K562 (cell line): ENCODE results near the gene CHAF1A. TPM values are rescaled to one million over a fixed set of nuclear protein-coding genes. Genes with fewer than 3 reads are reported as not detected.

Experiments used
- ATAC-seq: fragments of 200-7000 bp; cut with Tn5 transposase; 3 replicates; pipeline ENCODE4 v1.9.1; 2020; ENCODE audit warnings: moderate library complexity
- BruUV-seq: library from RNA; stranded (reverse); fragments of 400-500 nt; replicated peaks from 2 replicates; lab custom pipeline; 2021; lab: Mats Ljungman, UMichigan
- CTCF ChIA-PET: fragments of 300-600 bp; formaldehyde crosslinking; extraction: SDS; loops from one replicate; lab custom pipeline; 2021; ENCODE audit warnings: low intra/inter-chr PET ratio; lab: Yijun Ruan, JAX
- POLR2A ChIA-PET: fragments of 300-600, 350-650 bp; sonication (Branson Sonifier 250); formaldehyde crosslinking; extraction: SDS; loops from one replicate; lab custom pipeline; 2021; ENCODE audit warnings: antibody characterized with exemption, inconsistent platforms; lab: Yijun Ruan, JAX
- DNase-seq, 4 experiments: peaks; one replicate each; pipeline versions ENCODE4 v3.0.0 to v3.0.0-alpha.2; 2011 to 2018; ENCODE audit warnings: low spot score in 3 of 4, mixed read lengths in 3 of 4; ENCODE audit errors: extremely low read depth in 1 of 4
- FAIRE-seq: peaks from 2 replicates; lab custom pipeline; 2011; peaks lifted over from hg19 to GRCh38; lab: Jason Lieb, UNC
- H2AFZ ChIP-seq: 2 replicates; pipeline ENCODE4 v1.6.0; 2011; ENCODE audit warnings: low read depth, low read length, control low read depth, inconsistent platforms
- H3K27ac ChIP-seq: fragments of 200-600 bp; 3 replicates; pipeline ENCODE4 v1.8.0; 2011; ENCODE audit warnings: low read depth, mild to moderate bottlenecking, control low read depth, inconsistent platforms, low read length, moderate library complexity, mixed read lengths; ENCODE audit errors: extremely low read depth
- H3K27me3 ChIP-seq, 2 experiments: fragments of 300-600 bp in 1 of 2; 2 replicates in 1 of 2; 3 replicates in 1 of 2; pipeline versions ENCODE4 v1.6.0 to v1.8.0; 2011; ENCODE audit warnings: inconsistent platforms in 2 of 2, low read length in 2 of 2, mild to moderate bottlenecking in 1 of 2, mixed read lengths in 1 of 2, moderate library complexity in 1 of 2; ENCODE audit not compliant: control insufficient read depth in 2 of 2, insufficient read depth in 2 of 2
- H3K36me3 ChIP-seq: fragments of 300-600 bp; 3 replicates; pipeline ENCODE4 v1.8.0; 2011; ENCODE audit warnings: mild to moderate bottlenecking, low read length, inconsistent platforms; ENCODE audit not compliant: control insufficient read depth, insufficient read depth
- H3K4me1 ChIP-seq, 2 experiments: fragments of 200-600 bp in 1 of 2; replicated peaks in 1 of 2; 2 replicates in 1 of 2; 3 replicates in 1 of 2; pipeline versions ENCODE4 v1.5.1 to v1.8.0; 2011; ENCODE audit warnings: inconsistent platforms in 2 of 2, low read length in 2 of 2, mild to moderate bottlenecking in 1 of 2, mixed read lengths in 1 of 2, moderate library complexity in 1 of 2; ENCODE audit not compliant: control insufficient read depth in 2 of 2, insufficient read depth in 2 of 2
- H3K4me2 ChIP-seq: 2 replicates; pipeline ENCODE4 v1.6.1; 2011; ENCODE audit warnings: low read length, control low read depth, inconsistent platforms, mixed read lengths; ENCODE audit not compliant: insufficient read depth
- H3K4me3 ChIP-seq: fragments of 200-600 bp; sonication (generic), shearing (Covaris generic); 2 replicates; pipeline ENCODE4 v1.5.1; 2016; ENCODE audit warnings: control low read depth, inconsistent platforms
- H3K79me2 ChIP-seq: fragments of 200-600 bp; 3 replicates; pipeline ENCODE4 v1.8.0; 2011; ENCODE audit warnings: low read length, inconsistent platforms; ENCODE audit not compliant: control insufficient read depth, insufficient read depth
- H3K9ac ChIP-seq, 2 experiments: 2 replicates each; pipeline versions ENCODE4 v1.6.0 to v1.6.1; 2011; ENCODE audit warnings: low read depth in 2 of 2, low read length in 2 of 2, control low read depth in 1 of 2, inconsistent platforms in 1 of 2, mild to moderate bottlenecking in 1 of 2, mixed read lengths in 1 of 2; ENCODE audit not compliant: insufficient read depth in 1 of 2
- H3K9me1 ChIP-seq: one replicate; pipeline ENCODE4 v1.6.0; 2011; ENCODE audit warnings: inconsistent platforms, mild to moderate bottlenecking, low read length, moderate library complexity; ENCODE audit not compliant: control insufficient read depth, insufficient read depth
- H3K9me3 ChIP-seq: replicated peaks from 2 replicates; pipeline ENCODE4 v1.5.1; 2011; ENCODE audit warnings: low read depth, low read length, inconsistent platforms; ENCODE audit not compliant: control insufficient read depth, insufficient read depth
- H4K20me1 ChIP-seq: replicated peaks from 2 replicates; pipeline ENCODE4 v1.6.1; 2011; ENCODE audit warnings: low read length, inconsistent platforms, mixed read lengths; ENCODE audit not compliant: control insufficient read depth, insufficient read depth
- ARID2 ChIP-seq: fragments of 450-650 bp; IDR thresholded peaks from 2 replicates; pipeline ENCODE4 v1.6.1; 2017; ENCODE audit warnings: antibody characterized with exemption, mild to moderate bottlenecking
- POLR2AphosphoS2 ChIP-seq: IDR thresholded peaks from 2 replicates; pipeline ENCODE4 v1.6.1; 2012; ENCODE audit warnings: low read length, improper control_type of control experiment
- POLR2G ChIP-seq: fragments of 200-400 bp; formaldehyde crosslinking; IDR thresholded peaks from 2 replicates; pipeline ENCODE4 v1.6.1; 2017; ENCODE audit warnings: low read depth, mild to moderate bottlenecking, antibody characterized with exemption, low read length, moderate library complexity
- RBM22 ChIP-seq: fragments of 200-400 bp; formaldehyde crosslinking; IDR thresholded peaks from 2 replicates; pipeline ENCODE4 v1.6.1; 2018; ENCODE audit warnings: low read length, low read depth; ENCODE audit not compliant: poor library complexity, severe bottlenecking
- WGBS: fragments of 100-300 bp; shearing (Covaris generic); methylation state at CpG from one replicate; pipeline ENCODE4 v1.1.6; 2016; ENCODE audit warnings: low coverage, mixed read lengths; ENCODE audit not compliant: insufficient coverage; ENCODE audit errors: missing lambda C conversion rate; 5-methylcytosine and 5-hydroxymethylcytosine counted together
- in situ Hi-C: fragments of 300-500 bp; cut with MboI; formaldehyde crosslinking; loops from 4 replicates; pipeline ENCODE4 v1.15.0; 2018; ENCODE audit warnings: inconsistent platforms, mixed read lengths
- intact Hi-C: fragments of 100-400 bp; cut with micrococcal nuclease; formaldehyde crosslinking; loops from 2 replicates; pipeline ENCODE4 v1.14.2; 2022
- polyA plus RNA-seq, 8 experiments: library from polyadenylated mRNA; depleted of rRNA in 4 of 8; stranded (reverse) in 5 of 8; unstranded in 3 of 8; fragments of >200 nt; fragmentation: Nextera tagmentation in 2 of 8; fragmentation: Illumina TruSeq in 1 of 8; extraction: Ambion mirVana in 2 of 8; extraction: Trizol in 1 of 8; gene quantifications; 2 replicates each; pipeline versions ENCODE4 v1.2.1 to v1.2.3, GENCODE V29; 2011 to 2014; ENCODE audit warnings: inconsistent platforms in 1 of 8, missing spikeins in 1 of 8
- total RNA-seq, 7 experiments: library from RNA; depleted of rRNA in 6 of 7; stranded (reverse); fragments of >200 nt in 6 of 7; fragmentation: Illumina TruSeq in 2 of 7; extraction: Trizol in 2 of 7; gene quantifications; 2 replicates each; pipeline versions ENCODE4 v1.2.1 to v1.2.3, GENCODE V29; 2011 to 2021; ENCODE audit warnings: low replicate concordance in 1 of 7
- TF ChIP-seq, protein P1 (sequence below): sonication (generic); formaldehyde crosslinking; IDR thresholded peaks from 2 replicates; pipeline ENCODE4 v1.8.0; 2023; ENCODE audit warnings: missing genetic modification reagents, mild to moderate bottlenecking, borderline replicate concordance

Gene CHAF1A
- total and polyA plus RNA-seq, 9 of the 15 experiments (the other 6 are each of a cell fraction or from before 2014, with no cell fraction given): 1.6 to 86.9 (median 45.2) TPM

- H3K4me1 ChIP-seq: peaks cover 0 to 65% of the 10 kb centered on the region in 2 experiments; a peak in 3 of 5 replicates
- WGBS: 96% methylated on average over 22 of the region's 24 CpGs
- H3K27me3 ChIP-seq: no peaks in the 10 kb centered on the region
- peaks cover 94% of the 10 kb centered on the region; the same call in 2 of the 3 replicates for H3K36me3 ChIP-seq
- in situ Hi-C loops: no loop called here
- TF ChIP-seq POLR2AphosphoS2 (peak; percentile 83; the same call in 1 of the 2 replicates), RBM22 (peak; percentile 92), POLR2G (peak; percentile 77), ARID2 (no peak)
- TF ChIP-seq, protein P1, sequence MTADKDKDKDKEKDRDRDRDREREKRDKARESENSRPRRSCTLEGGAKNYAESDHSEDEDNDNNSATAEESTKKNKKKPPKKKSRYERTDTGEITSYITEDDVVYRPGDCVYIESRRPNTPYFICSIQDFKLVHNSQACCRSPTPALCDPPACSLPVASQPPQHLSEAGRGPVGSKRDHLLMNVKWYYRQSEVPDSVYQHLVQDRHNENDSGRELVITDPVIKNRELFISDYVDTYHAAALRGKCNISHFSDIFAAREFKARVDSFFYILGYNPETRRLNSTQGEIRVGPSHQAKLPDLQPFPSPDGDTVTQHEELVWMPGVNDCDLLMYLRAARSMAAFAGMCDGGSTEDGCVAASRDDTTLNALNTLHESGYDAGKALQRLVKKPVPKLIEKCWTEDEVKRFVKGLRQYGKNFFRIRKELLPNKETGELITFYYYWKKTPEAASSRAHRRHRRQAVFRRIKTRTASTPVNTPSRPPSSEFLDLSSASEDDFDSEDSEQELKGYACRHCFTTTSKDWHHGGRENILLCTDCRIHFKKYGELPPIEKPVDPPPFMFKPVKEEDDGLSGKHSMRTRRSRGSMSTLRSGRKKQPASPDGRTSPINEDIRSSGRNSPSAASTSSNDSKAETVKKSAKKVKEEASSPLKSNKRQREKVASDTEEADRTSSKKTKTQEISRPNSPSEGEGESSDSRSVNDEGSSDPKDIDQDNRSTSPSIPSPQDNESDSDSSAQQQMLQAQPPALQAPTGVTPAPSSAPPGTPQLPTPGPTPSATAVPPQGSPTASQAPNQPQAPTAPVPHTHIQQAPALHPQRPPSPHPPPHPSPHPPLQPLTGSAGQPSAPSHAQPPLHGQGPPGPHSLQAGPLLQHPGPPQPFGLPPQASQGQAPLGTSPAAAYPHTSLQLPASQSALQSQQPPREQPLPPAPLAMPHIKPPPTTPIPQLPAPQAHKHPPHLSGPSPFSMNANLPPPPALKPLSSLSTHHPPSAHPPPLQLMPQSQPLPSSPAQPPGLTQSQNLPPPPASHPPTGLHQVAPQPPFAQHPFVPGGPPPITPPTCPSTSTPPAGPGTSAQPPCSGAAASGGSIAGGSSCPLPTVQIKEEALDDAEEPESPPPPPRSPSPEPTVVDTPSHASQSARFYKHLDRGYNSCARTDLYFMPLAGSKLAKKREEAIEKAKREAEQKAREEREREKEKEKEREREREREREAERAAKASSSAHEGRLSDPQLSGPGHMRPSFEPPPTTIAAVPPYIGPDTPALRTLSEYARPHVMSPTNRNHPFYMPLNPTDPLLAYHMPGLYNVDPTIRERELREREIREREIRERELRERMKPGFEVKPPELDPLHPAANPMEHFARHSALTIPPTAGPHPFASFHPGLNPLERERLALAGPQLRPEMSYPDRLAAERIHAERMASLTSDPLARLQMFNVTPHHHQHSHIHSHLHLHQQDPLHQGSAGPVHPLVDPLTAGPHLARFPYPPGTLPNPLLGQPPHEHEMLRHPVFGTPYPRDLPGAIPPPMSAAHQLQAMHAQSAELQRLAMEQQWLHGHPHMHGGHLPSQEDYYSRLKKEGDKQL: no peak
- ChIA-PET CTCF (no interaction called here), POLR2A (interaction anchor here (1.8 to 4.5 kb wide), 2 partner anchors 8 to 22 kb away, joined by 8 to 15 read pairs; no protein-coding TSS in a partner anchor)
- H2AFZ ChIP-seq: no peak overlapping the region
- H4K20me1 ChIP-seq: peaks cover 2% of the 10 kb centered on the region; the same call in 1 of the 2 replicates
- H3K27ac ChIP-seq: no peak overlapping the region
- intact Hi-C loops: no loop called here
- H3K4me2 ChIP-seq: no peak overlapping the region
- no peak overlapping the region for H3K4me3 ChIP-seq
- H3K9me1 ChIP-seq: peaks cover under 1% of the 10 kb centered on the region
- FAIRE-seq (no peak), ATAC-seq (no peak), DNase-seq (peak in 1 of 4 experiments; percentile 9)
- H3K79me2 ChIP-seq: peaks cover 4% of the 10 kb centered on the region; the same call in 2 of the 3 replicates
- H3K9ac ChIP-seq: peak overlapping the region in 1 of 2 experiments; percentile 26; a peak in 1 of 4 replicates
- BruUV-seq: no TSS peak
- no peaks in the 10 kb centered on the region for H3K9me3 ChIP-seq
Observed at GRCh38 chr19:4449022-4449638, 46.7 kb downstream of the CHAF1A start.
